NCI-H128 (cell line): ENCODE results near the gene CXCL3.
"Not testable (repeated sequence)": the region's sequence is repeated elsewhere in the genome, so short reads cannot be mapped to it uniquely, and the experiment has no call there.

ENCODE experiments used
- DNase-seq: peaks from one replicate; lab custom pipeline; 2025; ENCODE audit not compliant: unreplicated experiment; lab: John Stamatoyannopoulos, UW

Gene CXCL3

DNA sequence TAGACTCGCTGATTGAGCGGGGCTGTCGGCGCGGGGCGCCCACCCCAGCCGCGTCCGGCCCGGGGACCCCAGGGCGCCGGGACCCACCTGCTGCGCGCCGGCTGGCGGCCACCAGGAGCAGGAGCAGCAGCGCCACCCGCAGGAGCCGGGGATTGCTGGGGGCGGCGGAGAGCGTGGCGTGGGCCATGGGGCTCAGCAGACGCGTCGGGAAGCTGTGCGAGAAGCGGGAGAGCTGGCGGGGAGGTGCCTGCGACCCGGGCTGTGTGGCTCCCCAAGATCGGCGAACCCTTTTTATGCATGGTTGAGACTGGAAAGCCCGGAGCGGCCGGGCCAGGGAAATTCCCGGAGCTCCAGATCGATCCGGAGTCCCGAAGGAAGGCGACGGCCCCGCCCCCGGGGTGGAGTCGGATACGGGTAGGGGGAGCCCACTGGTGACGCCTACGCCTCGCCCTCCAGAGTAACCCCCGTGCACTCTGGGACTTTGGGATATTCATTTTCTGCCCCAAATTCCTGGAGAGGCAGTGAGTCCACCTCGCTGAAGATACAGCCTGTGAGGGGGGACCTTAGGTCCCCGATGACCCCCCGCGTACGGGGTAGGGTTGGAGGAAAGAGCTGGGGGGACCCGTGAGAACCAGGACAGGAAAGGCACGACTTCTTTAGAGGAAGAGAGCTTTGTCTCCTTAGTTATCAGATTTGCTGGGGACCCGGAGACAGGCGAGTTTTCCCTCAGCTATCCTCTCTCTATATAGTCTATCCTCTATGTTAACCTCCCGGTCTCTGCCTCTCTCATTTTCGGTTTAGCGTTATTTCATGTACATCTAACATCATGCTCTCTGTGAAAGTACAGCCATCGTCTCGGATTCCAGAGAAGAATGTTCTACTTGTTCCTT is at the start of gene CXCL3:
TSS of gene CXCL3 (minus strand) at position 265 of the 890 bp plus-strand sequence. CDS start at position 187, 78 bp downstream.
- peak; percentile 3 for DNase-seq

DNA sequence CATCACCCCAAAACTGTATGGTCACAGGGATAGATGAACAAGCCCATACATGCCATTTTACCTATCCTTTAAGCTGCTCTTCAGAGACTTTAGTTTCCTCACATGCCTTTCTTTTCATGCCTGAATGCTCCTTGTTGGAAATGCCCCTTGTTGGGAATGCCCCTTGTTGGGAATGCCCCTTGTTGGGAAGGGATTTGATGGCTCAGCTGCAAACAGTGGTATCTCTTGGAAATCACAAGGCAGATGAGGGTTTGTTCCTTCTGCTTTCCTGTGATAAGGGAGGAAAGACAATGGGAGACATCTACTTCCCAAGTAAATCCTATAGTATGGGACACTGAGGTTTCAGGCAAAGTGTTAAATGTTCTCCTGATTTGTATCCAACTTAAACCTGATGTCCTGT is 49.0 kb upstream of the CXCL3 start:
- no peak for DNase-seq

DNA sequence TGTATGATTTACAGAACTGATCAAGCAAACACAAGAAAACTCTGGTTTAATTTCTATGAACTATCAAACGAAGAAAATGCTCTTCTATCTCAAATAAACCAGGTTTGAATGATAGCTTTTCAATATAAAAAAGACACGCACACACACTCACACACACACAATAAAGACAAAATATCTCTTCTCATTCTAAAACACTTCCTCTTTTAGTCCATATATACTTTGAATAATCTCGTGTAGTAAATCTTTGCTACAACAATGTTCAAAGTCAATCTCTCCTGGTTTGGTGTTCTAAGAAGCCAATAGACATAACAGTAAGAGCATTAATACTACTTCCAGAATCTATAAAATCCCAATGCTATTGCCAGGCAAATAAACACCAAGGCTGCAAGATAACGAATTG is 47.2 kb upstream of the CXCL3 start:
- DNase-seq: no peak

DNA sequence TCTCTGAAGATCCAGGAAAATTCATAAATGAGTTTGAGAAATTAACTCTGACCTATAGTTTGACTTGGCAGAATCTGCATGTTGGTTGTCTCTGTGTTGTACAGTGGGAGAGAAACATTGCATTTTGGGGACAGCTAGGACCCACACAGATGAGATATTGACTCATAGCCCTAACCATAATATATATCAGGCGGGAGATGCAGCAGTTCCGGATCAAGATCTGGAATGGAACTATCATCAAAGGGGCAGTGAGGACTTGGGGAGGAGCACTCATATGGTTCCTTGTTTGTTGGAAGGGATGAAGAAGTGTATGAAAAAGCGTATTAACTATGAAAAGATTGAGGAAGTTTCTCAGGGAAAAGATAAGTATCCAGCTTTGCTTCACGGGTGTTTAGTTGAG is 46.5 kb upstream of the CXCL3 start:
- DNase-seq: no peak

DNA sequence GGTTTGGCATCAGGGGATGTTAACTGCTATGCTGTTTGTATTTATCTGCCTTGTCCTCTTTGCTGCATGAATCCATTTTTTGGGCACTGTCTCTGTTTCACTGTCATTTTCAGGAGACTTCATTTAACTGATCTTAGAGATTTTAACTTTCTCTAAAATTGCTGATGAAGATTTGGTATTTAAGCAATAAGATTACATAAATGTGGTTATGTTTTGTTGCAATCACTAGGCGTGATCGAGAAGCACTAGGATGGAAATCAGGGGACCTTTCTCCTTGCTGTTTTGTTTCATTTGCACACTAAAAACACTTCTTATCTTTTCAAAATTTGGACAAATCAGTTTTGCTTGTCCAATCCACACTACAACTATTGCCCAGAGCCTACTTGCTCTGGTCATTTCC is 45.1 kb upstream of the CXCL3 start:
- DNase-seq: no peak

DNA sequence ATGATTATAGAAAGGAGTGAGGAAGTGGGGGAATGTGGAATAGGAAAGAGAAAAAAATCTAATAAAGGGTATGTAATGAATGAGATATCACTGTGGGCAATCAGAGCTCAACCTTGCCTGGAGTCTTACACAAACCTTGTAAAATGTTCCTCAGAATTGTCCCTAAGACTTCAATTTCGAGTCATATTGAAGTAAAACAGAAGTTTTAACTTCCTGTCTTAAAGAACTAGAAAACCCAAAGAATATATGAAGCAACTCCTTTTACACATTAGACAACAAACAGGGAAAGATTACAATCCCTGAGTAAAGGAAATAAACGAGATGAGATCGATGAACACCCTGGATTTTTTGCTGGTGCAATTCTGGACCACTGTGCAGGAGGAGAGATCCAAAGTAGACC is 42.5 kb upstream of the CXCL3 start:
- DNase-seq: no peak

DNA sequence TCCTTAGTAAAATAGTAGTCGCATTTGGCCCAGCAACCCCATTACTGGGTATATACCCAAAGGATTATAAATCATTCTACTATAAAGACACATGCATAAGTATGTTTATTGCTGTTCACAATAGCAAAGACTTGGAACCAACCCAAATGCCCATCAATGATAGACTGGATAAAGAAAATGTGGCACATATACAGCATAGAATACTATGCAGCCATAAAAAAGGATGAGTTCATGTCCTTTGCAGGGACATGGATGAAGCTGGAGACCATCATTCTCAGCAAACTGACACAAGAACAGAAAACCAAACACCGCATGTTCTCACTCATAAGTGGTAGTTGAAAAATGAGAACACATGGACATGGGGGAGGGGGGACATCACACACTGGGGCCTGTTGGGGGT is 41.9 kb upstream of the CXCL3 start:
- not testable (repeated sequence) for DNase-seq

DNA sequence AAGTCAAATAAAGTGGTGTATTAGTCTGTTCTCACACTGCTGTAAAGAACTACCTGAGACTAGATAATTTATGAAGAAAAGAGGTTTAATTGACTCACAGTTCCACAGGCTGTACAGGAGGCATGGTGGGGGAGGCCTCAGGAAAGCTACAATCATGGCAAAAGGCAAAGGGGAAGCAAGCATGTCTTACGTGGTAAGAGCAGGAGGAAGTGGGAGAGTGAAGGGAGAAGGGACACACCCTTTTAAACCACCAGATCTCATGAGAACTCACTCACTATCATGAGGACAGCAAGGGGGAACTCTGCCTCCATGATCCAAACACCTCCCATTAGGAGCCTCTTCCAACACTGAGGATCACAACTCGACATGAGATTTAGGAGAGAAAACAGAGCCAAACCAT is 40.5 kb upstream of the CXCL3 start:
- DNase-seq: not testable (repeated sequence)

DNA sequence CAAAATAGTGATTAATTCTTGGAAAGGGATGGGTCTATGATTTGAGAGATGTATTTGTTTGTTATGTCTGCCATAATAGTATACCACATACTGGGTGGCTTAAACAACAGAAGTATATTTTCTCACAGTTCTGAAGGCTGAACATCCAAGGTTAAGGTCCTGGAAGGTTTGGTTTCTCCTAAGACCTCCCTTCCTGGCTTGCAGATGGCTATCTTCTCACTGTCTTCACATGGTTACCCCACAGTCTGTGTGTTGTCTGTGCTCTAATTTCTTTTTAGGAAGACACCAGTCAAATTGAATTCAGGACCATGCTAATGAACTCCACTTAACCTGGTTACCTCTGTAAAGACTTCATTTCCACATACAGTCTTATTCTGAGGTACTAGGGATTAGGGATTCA is 34.9 kb upstream of the CXCL3 start:
- no peak for DNase-seq

DNA sequence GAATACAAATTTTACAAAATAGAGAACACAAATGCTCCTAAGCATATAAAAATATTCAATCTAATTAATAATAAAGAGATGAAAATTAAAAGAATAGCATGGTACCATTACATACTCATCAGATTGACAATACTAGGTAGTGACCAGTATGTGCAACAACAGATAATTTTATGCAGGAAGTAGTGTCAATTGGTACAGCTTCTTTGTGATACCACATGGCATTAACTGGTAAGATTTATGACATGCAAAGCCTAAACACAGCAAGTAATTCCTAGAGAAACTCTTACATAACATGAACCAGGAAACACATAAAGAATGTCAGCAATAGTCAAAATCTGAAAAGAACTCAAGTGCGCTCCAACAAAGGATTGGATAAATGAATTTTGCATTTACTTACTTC is 34.2 kb upstream of the CXCL3 start:
- DNase-seq: no peak

DNA sequence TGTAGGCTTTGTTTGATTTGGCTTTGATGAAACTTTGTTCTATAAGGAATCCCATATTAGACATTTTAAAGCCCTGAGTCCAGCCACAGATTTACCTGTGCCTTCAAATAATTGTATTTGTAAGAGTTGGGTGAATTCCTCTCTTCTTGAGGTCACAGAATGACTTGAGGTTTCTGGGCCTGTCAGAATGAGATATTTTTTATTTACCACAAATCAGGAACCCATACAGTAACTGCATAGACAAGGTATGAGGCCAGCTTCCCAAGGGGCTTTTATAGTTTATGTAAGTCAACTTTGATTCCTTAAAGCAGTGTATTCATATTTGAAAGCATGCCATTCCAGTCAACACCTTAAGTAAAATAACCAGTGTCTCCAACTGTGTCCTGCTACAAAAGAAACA is 29.1 kb upstream of the CXCL3 start:
- DNase-seq: no peak

DNA sequence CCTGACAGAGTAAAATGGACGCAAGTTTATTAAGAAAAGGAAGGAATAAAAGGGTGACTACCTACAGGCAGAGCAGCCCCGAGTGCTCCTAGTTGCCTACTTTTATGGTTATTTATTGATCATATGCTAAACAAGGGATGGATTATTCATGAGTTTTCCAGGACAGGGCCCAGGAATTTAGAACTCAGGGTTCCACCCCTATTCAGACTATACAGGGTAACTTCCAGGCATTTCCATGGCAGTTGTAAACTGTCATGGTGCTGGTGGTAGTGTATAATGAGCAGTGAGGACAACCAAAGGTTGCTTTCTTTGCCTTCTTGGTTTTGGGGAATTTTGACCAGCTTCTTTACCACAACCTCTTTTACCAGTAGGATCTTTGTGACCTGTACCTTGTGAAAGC is 27.7 kb upstream of the CXCL3 start:
- no peak for DNase-seq

DNA sequence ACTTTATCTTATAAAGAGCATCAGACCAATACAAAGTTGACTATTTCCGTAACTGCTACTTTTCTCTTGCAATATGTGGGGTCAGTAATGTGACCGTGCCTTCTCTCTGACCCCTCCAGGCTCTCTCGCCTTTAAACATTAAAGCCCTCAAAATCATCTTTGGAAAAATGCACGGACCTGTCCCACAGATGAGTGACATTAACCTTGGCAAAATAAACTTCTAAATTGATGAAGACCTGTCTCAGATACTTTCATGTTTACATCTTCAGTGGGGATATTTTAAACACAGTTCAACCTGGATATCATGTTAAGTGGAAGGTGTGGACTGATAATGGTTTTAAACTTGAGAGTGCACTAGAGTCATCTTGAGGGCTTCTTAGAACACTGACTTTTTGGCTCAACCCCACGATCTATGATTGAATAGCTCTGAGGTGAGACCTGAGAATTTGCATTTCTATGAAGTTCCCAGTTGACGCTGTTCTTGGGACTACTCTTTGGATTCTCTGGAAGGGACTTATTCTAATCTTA is 26.7 kb upstream of the CXCL3 start:
- DNase-seq: no peak

DNA sequence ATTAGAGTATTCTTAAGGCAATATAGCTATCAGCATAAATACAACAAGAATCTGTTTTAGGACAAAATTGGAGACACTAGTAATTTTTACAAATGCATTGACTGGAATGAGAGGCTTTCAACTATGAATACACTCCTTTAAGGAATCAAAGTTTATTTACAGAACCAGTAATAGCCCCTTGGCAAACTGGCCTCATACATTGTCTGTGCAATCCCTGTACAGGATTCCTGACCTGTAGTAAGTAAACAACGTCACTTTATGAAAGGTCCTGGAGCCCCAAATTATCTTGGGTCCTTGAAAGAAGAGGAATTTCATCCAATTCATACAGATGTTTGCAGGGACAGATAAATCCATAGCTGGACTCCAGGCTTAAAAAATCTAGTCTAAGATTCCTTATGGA is 25.4 kb upstream of the CXCL3 start:
- no peak for DNase-seq

DNA sequence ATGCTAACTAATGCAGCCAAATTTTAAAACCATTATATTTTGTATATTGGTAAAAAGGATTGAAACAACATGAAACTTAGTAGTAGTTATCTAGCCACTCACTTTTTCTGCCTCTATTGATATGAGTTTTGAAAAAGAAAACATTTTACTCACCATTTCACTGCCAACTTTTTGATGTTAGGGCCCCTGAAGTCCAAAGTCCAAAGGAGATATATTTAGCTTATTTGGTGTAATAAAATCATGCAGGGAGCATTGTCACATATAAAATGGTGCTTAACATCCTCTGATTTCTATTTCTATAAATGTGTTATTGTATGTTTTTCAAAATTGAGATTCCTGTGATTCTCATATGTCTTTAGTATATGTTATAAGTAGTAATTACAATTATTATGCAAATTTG is 24.5 kb upstream of the CXCL3 start:
- DNase-seq: no peak

DNA sequence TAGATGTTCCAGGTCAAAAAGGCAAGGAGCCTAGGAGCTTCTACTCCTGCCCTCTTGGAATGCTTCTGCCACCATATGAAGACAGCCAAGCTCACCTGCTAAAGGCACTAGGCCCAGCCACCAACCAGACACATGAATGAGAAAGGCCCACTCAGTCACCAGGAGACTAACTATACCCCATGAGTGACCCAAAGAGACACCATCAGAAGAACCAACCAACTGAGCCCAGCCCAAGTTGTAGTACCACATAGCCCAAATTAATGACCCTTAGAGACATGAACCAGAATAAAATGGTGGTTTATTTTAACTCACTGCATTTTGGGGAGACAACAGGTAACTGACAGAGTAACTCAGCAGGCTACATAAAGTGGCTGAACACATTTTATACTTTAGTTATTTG is 22.9 kb upstream of the CXCL3 start:
- no peak for DNase-seq

DNA sequence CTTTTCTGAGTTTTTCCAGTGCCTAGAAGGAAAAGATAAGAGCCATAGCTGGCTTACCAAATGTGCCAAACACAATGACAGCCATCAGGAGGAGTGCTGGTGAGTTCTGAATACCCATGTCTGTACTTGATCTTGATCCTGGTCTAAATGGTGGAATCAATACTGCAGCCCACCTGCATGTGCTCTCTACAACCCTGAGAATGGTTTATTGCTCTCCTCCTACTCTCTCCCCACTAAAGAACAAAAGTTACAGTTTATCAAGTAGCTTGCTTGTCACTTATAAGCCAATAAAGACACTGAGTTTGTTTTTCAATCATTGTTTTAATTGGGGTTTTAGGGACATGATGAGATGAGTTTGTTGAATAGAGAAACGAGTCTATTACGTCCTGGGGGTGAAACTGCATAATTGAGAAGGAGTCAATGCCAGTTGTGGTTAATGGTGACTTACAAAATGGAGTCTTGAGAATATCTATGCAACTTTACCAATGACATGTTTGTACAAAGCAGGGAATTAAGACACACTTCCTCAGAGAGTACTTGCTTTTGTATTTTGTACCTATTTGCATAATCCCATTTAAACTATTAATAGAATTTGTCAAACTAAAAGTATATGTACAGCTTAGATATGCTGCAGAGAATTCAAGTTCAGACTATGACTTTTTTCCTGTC is 20.8 kb upstream of the CXCL3 start:
- DNase-seq: no peak

DNA sequence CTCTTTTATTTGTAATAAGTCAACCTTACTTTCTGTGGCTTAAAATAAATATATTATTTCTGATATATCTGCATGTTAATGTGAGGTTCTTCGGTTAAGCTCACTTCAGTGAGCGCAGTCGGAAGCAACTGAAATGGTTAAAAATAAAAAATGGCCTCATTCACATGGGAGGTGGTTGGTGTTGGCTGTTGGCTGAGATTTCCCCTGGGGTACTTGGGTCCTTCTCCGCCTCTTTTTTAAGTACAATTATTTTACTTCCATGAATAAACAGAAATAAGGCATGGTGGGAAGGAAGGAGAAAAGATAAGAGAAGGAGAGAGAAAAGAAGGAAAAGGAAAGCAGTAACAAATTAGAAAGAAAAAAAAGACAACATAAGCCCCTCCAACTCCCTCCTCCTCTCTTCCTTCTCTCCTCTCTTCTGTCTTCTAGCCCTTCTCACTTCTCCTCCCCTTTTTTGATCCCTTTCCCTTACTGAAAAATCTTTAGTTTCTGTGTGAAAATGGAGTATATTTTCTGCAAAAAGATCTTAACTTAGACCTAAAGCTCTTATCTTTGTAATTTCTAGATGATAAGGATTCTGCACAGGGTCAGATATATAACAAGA is 19.7 kb upstream of the CXCL3 start:
- no peak for DNase-seq

DNA sequence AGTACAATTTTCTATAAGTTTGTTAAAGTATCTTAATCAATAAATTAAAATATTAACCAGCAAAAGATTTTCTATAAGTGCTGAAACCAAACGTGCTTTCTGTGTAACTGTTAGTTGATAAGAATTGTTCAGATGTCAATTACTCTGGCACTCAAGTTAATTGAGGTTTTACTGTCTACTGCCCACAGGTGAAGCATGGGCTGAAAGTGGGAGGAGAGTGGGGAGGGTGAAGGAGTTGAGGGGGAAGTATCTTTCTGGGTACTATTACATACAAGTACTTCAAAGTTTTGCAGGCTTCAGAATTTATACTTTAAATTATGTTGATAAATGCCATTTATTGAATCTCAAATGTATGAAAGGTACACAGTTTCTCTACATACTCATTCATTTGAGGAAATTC is 19.1 kb upstream of the CXCL3 start:
- no peak for DNase-seq

DNA sequence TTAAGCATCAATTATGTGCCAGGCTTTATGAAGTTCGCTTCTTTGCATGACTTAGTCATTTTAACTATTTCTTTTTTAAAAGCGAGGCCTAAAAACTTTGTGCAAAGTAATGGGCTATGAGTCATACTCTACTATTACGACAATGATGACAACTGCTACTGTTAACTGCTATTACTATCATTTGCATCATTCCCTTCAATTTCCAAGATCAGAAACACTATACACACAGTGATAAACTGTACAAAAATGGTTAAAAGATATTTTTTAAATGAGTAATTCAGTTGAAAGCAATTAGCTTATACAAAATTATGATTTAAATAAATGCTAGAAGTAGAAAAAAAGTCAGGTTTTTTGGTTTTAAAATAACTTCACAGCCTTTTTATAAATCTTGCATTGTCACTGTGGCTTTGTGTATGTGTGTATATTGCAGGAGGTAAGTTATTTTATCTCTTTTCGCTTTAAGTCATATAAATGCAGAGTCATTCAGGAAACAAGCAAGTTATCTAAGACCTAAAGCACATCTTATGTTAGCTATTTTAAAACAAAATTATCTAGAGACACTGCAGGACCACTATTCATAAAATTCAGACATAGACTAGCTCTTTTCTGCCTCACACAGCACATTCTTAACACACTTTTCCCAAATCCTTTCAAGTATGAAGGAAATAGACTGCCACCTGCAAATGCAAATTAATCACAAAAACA is 18.5 kb upstream of the CXCL3 start:
- no peak for DNase-seq

DNA sequence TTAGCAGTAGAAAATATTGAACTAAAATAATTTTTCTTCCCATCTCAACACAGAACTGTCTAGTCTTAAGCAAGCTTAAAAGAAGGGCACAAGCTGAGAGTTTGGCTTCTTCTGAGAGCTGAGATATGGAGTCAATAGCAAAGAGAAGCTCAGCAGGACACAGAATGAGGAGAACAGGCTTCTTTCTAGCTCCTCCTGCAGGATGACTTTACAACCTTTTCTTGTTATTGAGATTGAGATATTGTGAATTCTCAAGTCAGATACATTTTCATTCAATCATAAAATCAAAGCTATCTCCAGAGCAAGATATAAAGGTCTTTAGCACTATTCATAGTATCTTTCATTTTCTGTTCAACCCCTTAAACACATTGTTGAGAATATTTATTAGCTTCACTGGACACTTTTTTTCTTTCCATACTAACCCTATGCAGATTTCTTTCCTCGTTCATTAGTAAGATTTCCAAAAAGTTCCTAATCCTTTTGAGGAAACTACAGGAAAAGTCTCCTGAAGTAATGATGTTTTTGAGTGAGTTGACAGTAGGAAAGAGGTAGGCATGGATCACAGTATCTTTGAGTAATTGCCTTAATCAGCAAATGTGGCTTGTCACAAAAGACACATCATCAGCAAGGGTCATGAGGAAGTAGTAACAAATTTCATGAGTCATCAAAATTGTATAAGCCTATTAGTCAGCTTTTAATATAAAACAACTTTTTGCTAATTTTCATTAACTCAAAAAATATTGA is 17.8 kb upstream of the CXCL3 start:
- no peak for DNase-seq
